Erythroblast (primary cell): ENCODE data around the gene CD164L2.

ENCODE experiments used
- DNase-seq, 2 experiments: peaks; one replicate each; lab custom pipeline; 2025; lab: John Stamatoyannopoulos, UW
- GATA1 ChIP-seq: IDR thresholded peaks from 2 replicates; pipeline ENCODE4 v1.6.1; 2011; ENCODE audit warnings: low read depth, mild to moderate bottlenecking, control low read depth, low read length, moderate library complexity
- POLR2A ChIP-seq: IDR thresholded peaks from 2 replicates; pipeline ENCODE4 v1.6.1; 2011; ENCODE audit warnings: mild to moderate bottlenecking, low read length

Gene CD164L2

GRCh38 chr1:27399251-27400025 is 16.3 kb upstream of the CD164L2 start:
- TF ChIP-seq GATA1 (no peak), POLR2A (no peak)
- no peak for DNase-seq

GRCh38 chr1:27398405-27399149 is 15.4 kb upstream of the CD164L2 start:
- TF ChIP-seq GATA1 (no peak), POLR2A (no peak)
- no peak for DNase-seq

- no peak for DNase-seq
- TF ChIP-seq GATA1 = no peak
- no peak for TF ChIP-seq POLR2A
These were observed 14.6 kb upstream of the CD164L2 start for GRCh38 chr1:27397749-27398148.

- no peak for DNase-seq
- TF ChIP-seq POLR2A (no peak), GATA1 (no peak)
These were observed 14.0 kb upstream of the CD164L2 start for GRCh38 chr1:27397110-27397509.

- peak in 1 of 2 experiments; percentile 85 for DNase-seq
- TF ChIP-seq POLR2A (no peak), GATA1 (no peak)
These were observed 12.5 kb upstream of the CD164L2 start for GRCh38 chr1:27395441-27396195.

GRCh38 chr1:27394925-27395324 is 11.8 kb upstream of the CD164L2 start:
- TF ChIP-seq GATA1 = no peak
- TF ChIP-seq POLR2A = no peak
- DNase-seq = no peak

GRCh38 chr1:27394282-27394658 is 11.1 kb upstream of the CD164L2 start:
- DNase-seq = no peak
- no peak for TF ChIP-seq POLR2A
- TF ChIP-seq GATA1 = no peak

- TF ChIP-seq POLR2A = no peak
- no peak for TF ChIP-seq GATA1
- no peak for DNase-seq
These were observed 10.6 kb upstream of the CD164L2 start for GRCh38 chr1:27393641-27394281.

- peak in 1 of 2 experiments; percentile 65 for DNase-seq
These were observed 9.9 kb upstream of the CD164L2 start for GRCh38 chr1:27392778-27393635.

GRCh38 chr1:27392096-27392777 is 9.1 kb upstream of the CD164L2 start, which contains the start of gene GPR3:
TSS of gene GPR3 (plus strand) at chr1:27392622. CDS start at chr1:27393799, 1,177 bp downstream.
- TF ChIP-seq POLR2A (peak; percentile 3), GATA1 (no peak)
- peak; percentile 93 to 96 for DNase-seq

More at GRCh38 chr1:27392778-27393635, 9.9 kb upstream of the CD164L2 start:
- peak; percentile 21 for TF ChIP-seq POLR2A
- TF ChIP-seq GATA1 = no peak

GRCh38 chr1:27391511-27392095 is 8.5 kb upstream of the CD164L2 start:
- TF ChIP-seq GATA1 (no peak), POLR2A (no peak)
- DNase-seq = peak in 1 of 2 experiments; percentile 84
